NCI-H2107 (cell line): ENCODE measurements around the gene ARHGAP24.

Experiments
- DNase-seq: peaks from one replicate; lab custom pipeline; 2025; lab: John Stamatoyannopoulos, UW

Gene ARHGAP24

DNA sequence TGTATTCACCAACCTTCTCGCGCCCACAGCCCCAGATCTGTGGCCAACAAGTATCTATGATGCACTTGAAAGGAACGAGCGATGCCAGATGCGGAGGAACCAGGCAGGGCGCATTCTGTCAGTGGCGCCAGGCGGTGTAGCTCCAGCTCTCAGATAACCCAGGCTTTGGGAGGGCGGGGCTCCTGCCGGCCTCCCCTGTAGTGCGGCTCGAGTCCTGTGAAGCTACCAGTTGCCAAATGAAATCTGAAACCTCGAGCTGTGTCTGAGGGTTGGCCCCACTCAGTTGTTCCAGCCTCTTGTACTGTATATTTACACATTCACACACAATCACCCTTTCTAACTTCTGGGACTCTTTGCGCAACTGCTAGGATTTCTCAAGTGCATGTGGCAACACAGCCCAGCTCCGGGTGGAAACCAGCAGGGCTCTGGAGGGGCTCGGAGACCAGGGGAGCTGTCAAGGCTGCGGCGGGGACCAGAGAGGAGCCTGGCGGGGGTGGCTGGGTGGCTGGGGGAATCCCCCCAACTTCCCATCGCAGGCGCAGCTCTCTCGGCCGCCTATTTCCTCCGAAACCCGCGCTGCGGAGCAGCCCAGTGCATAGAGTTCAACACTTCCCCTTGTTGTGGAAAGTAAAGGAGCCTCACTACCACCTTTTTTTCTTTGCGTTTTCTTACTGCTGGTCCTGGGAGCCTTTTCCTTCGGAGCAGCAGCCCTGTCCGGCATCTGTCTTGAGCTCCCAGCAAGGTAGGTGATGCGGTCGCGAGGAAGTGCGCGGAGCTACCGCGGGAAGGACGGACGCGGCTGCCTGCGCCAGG is at the start of gene ARHGAP24:
TSS of gene ARHGAP24 (plus strand) at position 333 of the 813 bp plus-strand sequence.
- peak; percentile 82 for DNase-seq

DNA sequence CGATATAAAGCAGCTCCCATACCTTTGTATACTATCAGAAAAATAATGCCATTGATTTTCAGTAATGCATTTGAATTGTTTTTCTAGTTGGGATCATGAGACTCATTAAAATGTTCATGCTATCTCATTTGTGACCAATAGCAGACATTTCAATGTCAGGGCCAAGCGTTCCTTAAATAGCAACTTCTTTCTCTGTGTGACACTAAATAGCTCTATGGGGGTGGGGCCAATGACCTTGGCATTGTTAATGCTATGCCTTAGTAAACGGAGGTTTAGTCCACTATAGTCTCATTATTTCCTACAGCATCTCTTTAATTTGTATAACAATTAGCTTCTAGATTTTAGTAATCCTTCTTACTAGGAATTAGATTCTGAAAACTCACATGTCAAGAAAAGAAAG is 48.6 kb upstream of the ARHGAP24 start:
- no peak for DNase-seq

GRCh38 chr4:85427123-85427522 is 47.8 kb upstream of the ARHGAP24 start:
- no peak for DNase-seq

DNA sequence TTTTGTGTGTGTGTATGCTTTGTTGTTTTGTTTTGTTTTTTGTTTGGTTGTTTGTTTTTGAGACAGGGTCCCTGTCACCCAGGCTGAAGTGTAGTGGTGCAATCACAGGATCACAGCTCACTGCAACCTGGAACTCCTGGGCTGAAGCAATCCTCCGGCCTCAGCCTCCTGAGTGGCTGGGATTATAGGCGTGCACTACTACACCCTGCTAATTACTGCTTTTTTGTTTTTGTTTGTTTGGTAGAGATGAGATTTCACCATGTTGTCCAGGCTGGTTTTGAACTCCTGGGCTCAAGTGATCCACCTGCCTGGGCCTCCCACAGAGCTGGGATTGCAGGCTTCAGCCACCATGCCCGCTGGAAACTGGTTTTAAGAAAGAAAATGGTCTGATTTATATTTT is 44.7 kb upstream of the ARHGAP24 start:
- no peak for DNase-seq

GRCh38 chr4:85430697-85431096 is 44.3 kb upstream of the ARHGAP24 start:
- DNase-seq: no peak

- DNase-seq: no peak
These were observed 43.8 kb upstream of the ARHGAP24 start for GRCh38 chr4:85431156-85431555.

GRCh38 chr4:85431881-85432485 is 43.0 kb upstream of the ARHGAP24 start:
- DNase-seq: no peak

DNA sequence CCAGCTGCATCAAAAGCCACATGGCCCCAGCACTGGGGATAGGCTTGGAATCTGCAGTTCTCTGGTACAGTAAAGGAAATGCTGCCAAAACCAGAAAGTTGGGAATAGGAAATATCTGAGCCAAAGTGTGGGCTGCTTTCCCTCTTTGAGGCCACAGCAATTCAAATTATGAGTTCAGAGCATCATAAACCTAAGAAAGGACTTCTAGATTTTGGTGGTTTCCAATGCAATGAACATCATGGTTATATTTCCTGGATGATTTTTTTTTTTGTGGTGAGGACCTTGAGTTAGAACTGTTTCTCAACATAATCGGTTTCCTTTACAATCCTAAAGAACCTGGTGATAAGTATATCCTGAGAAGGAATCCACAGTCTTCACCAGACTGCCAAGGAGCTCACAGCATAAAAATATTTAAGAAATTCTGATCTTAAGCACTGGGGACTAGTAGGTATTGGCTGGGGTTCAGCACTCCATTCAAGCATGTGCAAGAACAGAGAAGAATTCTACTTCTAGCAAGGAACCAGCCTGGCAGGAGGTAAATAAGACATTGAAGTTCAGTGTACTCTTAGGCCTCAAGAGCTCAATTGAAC is 29.8 kb upstream of the ARHGAP24 start:
- no peak for DNase-seq

GRCh38 chr4:85446141-85446861 is 28.6 kb upstream of the ARHGAP24 start:
- DNase-seq: no peak

DNA sequence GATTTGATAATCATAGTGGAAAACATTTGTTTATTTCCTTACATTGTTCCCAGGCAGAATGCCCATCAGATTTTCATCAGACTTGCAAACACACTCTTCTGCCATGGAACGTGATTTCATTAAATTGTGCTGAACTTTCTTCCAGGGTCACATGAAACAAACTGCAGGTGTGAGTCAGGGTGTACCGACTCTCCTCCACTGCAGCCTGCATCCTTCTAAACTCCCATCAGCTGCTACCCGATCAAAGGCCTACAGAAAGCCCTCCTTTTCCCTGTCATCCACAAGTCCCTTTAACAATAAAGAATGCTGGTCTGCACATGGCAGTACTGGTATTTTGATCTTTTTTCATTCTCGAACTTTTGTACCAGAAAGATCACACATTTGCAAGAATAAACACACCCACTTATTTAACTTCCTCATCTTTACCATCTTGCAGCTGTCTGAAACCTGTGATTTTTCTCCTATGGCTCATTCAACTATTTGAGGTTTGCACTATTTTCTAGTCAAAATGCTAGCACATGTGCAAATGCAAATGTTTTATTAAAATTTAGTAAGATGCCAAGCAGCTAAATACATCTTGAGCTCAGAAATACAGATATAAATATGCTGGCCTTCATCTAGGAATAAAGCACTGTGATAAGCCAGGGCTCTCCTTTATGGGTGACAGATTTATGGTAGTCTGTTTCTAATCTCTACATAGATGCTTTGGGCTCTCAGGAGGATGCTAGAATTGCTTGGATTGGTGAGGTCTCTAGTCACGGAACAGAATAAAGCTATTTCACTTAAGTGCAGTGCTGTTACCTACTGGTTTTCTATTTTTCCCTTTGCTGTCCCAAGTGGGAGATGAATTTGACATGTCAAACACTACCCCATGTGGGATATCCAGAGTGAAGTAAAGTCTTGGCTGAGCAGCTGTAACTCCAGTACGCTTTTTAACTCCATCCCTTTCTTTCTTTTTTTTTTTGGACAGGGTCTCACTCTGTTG is 25.8 kb upstream of the ARHGAP24 start:
- DNase-seq: no peak

DNA sequence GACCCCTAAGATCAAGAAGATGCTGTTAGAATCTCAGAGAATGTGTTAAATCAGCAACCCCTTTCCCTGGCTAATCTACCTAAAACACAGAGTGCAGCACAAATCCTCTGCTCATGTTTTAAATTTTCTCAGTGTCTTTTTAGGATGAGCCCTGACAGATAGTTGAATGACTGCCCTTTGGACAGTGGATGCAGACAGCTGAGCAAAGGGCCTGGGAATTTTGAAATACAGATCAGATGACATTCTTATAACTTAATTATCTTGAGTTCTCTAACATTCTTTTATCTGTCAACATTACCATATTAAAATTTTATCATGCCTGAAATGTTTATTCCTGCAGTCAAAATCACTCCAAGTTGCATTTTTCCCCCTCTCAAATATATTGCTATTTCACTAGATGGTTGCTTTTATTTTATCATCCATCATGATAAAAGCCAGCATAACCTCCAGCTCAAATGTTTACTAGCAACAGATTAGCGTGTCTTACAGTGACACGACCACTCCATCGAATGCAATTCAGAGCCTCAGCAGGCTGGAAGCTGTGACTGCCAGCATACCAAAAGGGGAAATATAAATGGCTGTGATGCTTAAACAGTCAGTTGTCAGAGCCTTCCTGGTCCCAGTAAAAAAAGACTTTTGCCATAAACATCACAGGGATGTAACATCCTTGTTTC is 22.8 kb upstream of the ARHGAP24 start:
- no peak for DNase-seq

DNA sequence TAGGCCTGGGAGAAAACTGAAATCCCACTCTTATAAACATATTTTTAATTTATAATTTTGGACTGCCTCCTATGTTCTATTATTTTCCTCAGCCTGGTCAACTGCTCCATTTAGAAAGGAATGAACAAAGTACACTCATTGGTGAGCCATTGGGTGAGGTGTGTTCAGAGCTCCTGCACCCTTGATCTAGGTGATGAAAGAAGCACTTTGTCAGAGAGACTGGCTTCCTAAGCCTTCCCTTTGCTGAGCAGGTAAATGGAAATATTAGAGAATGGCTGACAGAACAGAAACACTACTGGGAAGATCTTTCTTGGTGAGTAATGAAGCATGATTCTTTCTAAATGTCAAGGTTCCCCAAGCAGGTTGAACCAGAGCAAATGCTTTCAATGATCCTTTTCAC is 19.0 kb upstream of the ARHGAP24 start:
- no peak for DNase-seq

DNA sequence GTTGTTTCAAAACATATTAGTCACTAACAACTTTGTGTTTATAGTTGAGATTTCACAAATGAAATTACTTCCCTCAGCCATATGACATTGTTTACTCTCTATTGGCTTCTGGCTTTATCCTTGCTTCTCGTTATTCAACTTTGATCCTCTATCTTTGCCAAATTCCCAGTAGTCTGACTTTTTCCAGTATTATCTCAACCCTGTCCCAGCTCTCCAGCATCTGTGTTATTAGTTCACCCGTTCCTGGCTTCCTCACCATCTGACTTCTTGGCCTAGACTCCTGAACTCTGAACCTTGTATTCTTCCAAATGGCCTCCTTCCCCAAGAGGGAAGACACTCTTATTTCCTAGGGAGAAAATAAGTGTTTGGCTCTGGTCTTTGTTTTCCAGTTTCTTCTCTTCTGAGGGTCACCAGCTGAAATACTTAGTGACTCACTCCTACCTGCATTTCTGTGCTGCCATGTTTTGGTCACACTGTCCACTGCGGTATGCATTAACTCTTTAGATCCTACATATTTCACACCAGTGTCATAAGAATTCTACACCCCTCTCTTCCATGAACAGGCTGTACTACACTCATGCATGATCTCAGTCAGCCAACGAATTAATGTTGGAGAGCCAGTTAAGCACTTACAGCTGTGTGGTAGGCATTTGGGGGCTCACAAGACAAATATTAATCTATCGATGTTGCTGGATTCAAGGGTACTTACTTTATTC is 17.0 kb upstream of the ARHGAP24 start:
- DNase-seq: no peak

DNA sequence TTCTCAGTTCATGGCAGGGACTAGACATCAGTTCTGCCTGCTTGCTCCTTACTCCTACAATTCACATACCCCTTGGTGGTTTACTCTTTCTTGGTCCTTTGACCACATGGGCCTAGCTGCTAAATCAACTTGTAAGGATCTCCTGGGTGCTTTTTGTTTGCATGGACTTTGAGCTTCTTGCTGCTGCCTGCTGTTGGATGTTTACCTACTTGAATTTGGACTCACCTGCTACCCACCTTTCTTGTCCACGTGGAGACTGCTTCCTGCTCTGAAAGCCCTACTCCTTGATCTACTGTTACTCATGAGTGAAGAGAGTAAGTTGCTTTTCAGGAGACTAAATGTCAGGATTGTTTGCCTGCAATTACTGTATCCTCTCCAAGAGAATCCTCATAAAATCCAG is 15.2 kb upstream of the ARHGAP24 start:
- no peak for DNase-seq

DNA sequence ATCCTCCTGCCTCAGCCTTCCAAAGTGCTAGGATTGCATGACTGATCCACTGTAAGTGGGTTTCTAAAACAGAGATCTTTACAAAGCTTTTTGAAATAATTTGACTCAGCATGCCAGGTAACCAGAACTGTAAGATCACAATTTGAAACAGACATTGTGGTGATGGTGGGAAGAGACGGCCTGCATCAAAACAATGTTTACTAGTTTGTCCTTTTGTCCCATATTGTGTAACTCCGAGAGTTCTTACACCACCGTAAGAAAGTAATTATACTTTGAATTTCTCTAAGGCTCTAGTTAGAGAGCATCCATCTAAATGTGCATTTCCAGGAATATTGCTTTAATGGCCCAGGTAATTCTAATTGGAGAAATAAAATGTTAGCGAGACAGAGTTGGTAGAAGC is 594 bp upstream of the ARHGAP24 start:
- no peak for DNase-seq

DNA sequence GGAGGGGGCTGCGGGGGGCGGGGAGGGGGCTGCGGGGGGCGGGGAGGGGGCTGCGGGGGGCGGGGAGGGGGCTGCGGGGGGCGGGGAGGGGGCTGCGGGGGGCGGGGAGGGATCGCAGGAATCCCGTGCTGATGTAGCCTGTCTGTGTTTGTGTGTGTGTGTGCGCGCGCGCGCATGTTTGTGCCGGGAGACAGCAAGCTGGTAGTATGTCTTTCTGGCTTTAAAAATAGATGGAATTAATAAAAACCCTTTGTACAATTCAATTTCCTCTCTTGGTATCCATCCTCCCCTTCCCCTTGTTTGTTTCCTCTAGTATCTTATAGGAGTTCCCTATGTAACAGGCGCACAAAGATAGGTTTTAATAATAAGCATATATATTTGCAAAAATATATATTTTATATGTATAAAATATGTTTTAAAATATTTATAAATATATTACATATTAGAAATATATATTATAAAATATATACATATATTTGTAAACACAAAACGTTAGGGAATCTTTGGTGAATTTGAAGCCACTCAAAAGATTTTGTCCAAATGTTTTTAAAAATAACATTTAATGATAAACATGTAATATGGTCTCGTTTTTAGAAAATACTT is 782 bp downstream of the ARHGAP24 start:
- no peak for DNase-seq

GRCh38 chr4:85476381-85476780 is 1.4 kb downstream of the ARHGAP24 start:
- DNase-seq: no peak

DNA sequence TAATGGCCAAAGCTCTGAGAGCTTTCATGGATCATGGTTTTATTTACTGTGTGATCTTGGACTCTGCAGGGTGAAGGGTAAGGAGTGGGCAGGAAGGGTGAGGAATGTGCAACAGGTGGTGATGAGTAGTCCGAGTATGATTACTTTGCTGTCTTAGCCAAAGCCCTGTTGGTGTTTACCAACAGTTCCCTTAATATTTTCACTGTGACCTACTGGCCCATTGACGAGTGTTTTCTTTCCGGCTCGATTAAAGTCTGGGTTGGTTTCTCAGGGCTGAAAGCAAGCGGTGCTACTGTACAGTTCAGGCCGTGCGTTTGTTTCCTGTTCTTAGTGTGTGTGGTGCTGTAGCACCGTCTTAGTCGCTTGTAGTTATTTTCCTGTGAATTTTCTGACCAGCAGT is 2.6 kb downstream of the ARHGAP24 start:
- DNase-seq: no peak

GRCh38 chr4:85478576-85478975 is 3.6 kb downstream of the ARHGAP24 start:
- no peak for DNase-seq
